ENCODE measurements around the gene TMEM72.

Gene TMEM72

DNA sequence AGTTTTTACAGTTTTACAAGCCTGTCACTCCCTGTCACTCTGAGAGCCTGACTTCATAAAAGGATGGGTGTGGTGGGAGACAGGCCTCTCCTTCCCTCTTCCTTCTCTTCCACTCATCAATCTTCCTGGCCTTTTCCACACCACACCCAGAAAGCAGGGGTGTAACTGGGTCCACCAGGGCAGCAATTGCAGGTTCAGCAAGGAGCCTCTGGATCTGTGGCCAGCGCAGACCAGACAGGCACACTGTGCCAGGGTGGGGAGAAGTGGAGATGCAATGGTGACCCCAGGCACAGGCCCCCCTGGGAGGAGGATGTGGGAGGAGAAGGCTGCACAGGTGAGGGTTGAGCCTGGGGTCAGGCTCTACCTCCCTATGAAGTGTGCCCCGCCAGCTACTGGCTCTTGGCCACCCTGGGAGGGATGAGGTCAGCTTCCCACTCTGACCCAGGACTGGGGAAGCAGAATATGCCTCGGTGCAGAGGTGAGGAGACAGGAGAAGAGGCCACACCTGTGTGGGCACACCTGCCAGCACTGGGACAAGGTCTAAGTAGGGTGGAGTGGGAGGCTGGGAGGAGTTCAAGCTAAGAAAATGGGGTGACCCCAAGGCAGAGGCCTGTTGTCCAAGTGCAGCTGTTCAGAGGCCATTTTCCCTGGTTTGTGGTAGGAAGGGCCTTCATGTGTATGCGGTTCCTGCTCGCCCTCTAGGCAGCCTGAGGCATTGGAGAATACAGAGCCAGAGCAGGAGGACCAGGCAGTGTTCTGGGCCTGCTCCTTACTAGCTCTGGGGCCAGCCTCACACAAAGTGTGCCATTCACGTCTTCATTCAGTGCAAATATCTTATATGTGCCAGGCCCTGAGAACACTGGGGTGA is 20.2 kb upstream of the TMEM72 start:
- DNase-seq (ENCODE audit: low spot score) = no peak

DNA sequence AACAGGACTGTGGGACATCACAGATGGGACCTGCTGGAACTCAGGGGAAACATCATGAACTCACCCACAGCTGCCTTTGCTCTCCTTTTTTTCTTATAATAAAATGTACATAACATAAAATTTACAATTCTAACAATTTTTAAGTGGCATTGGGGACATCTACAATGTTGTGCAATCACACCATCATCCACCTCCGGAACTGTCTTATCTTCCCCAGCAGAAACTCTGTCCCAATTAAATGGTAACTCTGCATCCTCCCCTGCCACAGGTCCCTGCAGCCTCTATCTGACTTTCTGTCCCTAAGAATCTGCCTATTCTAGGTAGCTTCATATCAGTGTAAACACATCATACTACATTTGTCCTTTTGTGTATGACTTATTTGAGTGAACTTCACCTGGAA is 19.4 kb upstream of the TMEM72 start:
- no peak for DNase-seq (ENCODE audit: low spot score)

- DNase-seq (ENCODE audit: low spot score) = no peak
Observed at GRCh38 chr10:44893604-44894468, 17.3 kb upstream of the TMEM72 start.

- DNase-seq (ENCODE audit: low spot score) = no peak
Observed at GRCh38 chr10:44894691-44895090, 16.4 kb upstream of the TMEM72 start.

DNA sequence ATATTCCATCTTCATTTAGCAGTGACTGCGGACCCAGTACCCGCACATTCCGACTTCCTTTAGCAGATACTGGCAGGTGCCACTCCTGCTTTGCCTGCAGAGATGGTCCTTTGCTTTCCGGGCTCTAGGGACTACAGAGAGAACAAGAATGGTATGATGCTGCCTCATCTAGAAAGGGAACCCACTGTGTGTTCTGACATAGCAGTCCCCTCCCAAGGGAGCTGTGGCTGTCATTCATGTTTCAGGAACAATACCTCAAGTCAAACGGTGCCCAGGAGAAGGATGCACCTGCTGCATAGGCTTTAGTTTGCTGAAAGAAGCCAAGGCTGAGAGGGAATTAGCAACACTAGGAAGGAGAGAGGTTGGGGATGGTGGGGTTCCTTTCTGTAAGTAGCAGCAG is 15.9 kb upstream of the TMEM72 start:
- no peak for DNase-seq (ENCODE audit: low spot score)

DNA sequence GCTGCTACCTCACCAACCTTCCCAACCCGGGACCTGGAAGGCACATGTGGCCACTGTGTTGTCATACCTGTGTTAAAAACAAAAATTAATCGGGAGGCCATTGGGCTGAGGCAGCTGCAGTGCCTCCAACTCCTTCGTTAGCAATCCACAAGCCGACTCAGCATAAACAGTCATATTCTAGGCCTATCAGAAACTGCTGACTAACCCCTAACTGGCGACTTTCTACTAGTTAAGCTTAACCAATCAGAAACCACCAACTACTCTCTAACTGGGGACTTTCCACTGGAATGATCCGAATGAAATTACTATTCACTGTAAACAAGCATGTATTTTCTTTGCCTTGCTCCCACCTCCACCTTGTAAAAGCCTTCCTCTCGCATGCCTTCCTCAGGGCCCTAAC is 14.1 kb upstream of the TMEM72 start:
- no peak for DNase-seq (ENCODE audit: low spot score)

GRCh38 chr10:44898665-44899064 is 12.5 kb upstream of the TMEM72 start:
- DNase-seq (ENCODE audit: low spot score) = no peak

GRCh38 chr10:44899450-44900080 is 11.6 kb upstream of the TMEM72 start:
- no peak for DNase-seq (ENCODE audit: low spot score)

DNA sequence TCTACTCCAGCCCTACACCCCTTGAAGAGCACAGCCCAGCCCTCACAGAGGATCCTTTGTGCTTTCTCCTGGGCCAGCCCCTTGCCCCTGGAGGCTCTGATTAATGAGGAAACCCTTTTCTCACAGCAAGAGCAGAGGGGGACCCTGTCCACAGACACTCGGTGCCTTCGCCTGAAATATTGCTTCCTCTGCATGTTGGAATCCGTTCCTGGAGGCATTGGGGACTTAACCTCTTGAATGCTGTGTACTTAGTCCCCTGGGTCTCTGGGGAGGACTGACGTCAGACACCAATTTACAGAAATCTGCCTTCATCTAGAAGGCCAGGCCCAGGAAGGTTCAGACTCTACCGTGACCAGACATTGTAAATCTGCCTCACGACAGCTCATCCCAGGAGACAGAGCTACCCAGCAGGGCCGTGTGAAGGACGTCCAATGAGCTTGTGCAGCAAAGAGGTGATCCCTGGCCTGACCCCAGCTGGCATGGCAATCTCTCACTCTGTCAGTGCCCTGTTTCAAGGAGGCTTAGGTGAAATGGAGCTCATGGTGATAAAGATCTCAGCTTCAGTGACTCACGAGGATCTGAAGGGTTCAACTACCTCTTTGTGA is 8.1 kb upstream of the TMEM72 start:
- DNase-seq (ENCODE audit: low spot score) = no peak

- no peak for DNase-seq (ENCODE audit: low spot score)
Observed at GRCh38 chr10:44906486-44906885, 4.7 kb upstream of the TMEM72 start.

- no peak for DNase-seq (ENCODE audit: low spot score)
Observed at GRCh38 chr10:44907556-44907955, 3.6 kb upstream of the TMEM72 start.

GRCh38 chr10:44908066-44908749 is 2.9 kb upstream of the TMEM72 start:
- no peak for DNase-seq (ENCODE audit: low spot score)

DNA sequence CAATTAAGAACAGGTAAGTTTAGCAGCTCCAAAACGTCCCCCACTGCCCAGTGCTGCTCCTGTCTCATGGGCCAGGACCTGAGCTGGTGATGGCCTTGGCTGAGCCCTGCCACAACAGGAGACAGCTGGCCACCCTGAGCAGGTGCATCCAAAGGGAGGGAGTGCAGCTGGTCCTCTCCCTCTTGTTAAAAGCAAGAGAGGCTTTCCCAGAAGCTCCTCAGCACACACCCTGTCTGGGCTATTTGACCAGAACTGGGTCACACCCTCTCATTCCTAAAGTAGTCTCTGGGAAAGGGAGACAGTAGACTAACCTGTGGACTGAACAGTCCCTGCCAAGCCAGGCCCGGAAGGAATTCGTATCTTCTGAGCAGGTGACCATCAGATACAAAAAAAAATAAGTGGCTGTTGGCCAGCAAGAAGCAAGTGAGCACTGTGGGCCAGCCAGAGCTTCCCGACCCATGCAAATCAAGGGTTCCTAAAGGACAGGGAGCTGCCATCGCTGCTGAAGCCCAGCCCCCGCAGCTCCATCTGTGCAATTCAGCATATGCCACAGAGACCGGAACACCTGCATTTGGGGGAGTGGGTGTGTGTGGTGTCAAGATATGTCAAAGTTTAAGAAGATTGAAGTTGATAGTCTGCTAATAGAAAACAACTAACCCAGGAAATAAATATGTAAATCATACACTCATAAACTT is 2.1 kb upstream of the TMEM72 start:
- DNase-seq (ENCODE audit: low spot score) = no peak

GRCh38 chr10:44909910-44910309 is 1.2 kb upstream of the TMEM72 start:
- no peak for DNase-seq (ENCODE audit: low spot score)

GRCh38 chr10:44910602-44911001 is 535 bp upstream of the TMEM72 start:
- no peak for DNase-seq (ENCODE audit: low spot score)

DNA sequence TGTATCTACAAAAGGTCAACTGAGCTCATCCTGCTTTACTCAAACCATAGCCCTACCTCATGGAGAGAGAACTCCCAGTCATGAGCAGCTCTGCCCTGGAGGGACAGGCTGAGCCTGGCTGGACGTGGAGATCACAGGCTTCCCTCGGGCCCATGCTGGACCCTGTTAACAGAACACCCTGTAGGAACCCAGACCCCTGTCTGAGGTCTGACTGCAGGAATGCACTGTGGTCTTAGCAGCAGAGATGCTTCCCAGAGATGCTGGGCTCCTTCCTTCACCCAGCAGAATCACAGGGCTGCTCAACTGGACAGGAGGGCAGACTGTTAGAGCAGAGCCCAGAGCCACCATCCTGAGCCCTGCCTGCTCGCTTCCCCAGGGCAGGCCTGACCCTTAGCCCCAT is 814 bp downstream of the TMEM72 start:
- DNase-seq (ENCODE audit: low spot score) = no peak

GRCh38 chr10:44913350-44914081 is 2.4 kb downstream of the TMEM72 start:
- no peak for DNase-seq (ENCODE audit: low spot score)

- no peak for DNase-seq (ENCODE audit: low spot score)
Observed at GRCh38 chr10:44914891-44915290, 3.8 kb downstream of the TMEM72 start.

DNA sequence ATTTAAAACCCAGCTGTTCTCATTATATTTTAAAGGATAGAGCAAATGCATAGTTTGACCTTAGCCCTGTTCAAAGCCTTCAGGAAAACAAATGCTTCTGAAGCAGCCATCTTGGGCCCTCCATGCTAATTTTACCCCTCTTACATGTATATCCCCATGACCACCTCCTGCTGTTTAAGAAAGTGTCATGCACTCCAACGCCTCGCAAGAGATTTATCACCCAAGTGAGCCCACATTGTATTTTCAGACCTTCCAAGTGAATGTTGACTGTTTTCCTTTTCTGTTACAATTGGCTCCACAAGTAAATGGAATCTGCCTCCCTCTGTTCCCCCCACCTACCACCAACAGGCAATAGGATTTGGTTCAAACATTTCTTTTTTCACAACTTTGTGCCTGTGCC is 5.3 kb downstream of the TMEM72 start:
- DNase-seq (ENCODE audit: low spot score) = no peak

- DNase-seq (ENCODE audit: low spot score) = no peak
Observed at GRCh38 chr10:44917848-44918247, 6.7 kb downstream of the TMEM72 start.
